ENCODE results near the gene RALGPS1. TPM values are rescaled to one million over a fixed set of nuclear protein-coding genes. Genes with fewer than 3 reads are reported as not detected.

Gene RALGPS1
- total RNA-seq, 1 donor from 2014 or later: 30.7 TPM

- Histone ChIP-seq H3K4me1 (no peaks in the 10 kb centered on the region), H3K27me3 (no peaks in the 10 kb centered on the region), H3K9ac (no peak overlapping the region), H4K20me1 (ENCODE audit: low read depth) (no peaks in the 10 kb centered on the region), H3K36me3 (no peaks in the 10 kb centered on the region), H3K79me2 (ENCODE audit: low read depth) (no peaks in the 10 kb centered on the region), H2AFZ (replicated peaks) (no peak overlapping the region), H3K9me3 (ENCODE audit: low read depth) (no peaks in the 10 kb centered on the region), H3K27ac (no peak overlapping the region), H3K4me2 (no peak overlapping the region), H3K4me3 (no peak overlapping the region), H3F3A (ENCODE audit: low read depth) (no peaks in the 10 kb centered on the region)
- no peak for DNase-seq (ENCODE audit: low spot score)
- Mint-ChIP-seq H3K4me3 (no peak overlapping the region), H3K36me3 (no peaks in the 10 kb centered on the region), H3K9me3 (no peaks in the 10 kb centered on the region), H3K27ac (no peak overlapping the region), H3K4me1 (no peaks in the 10 kb centered on the region), H3K27me3 (ENCODE audit: insufficient read depth, low read depth) (no peaks in the 10 kb centered on the region)
- no peak for TF ChIP-seq EZH2phosphoT487 (IDR thresholded peaks at IDR 0.05)
- no peak for TF ChIP-seq EZH2 (IDR thresholded peaks at IDR 0.05)
- no peak for TF ChIP-seq CTCF (IDR thresholded peaks at IDR 0.05)
These were observed 130.6 kb downstream of the RALGPS1 start for GRCh38 chr9:127045148-127045547.

GRCh38 chr9:127047971-127048370 lies 133.4 kb downstream of the RALGPS1 start:
- Histone ChIP-seq H4K20me1 (ENCODE audit: low read depth) (no peaks in the 10 kb centered on the region), H2AFZ (replicated peaks) (no peak overlapping the region), H3K27me3 (no peaks in the 10 kb centered on the region), H3K4me1 (no peaks in the 10 kb centered on the region), H3K4me2 (no peak overlapping the region), H3K27ac (no peak overlapping the region), H3K9me3 (ENCODE audit: low read depth) (no peaks in the 10 kb centered on the region), H3F3A (ENCODE audit: low read depth) (no peaks in the 10 kb centered on the region), H3K79me2 (ENCODE audit: low read depth) (no peaks in the 10 kb centered on the region), H3K4me3 (no peak overlapping the region), H3K9ac (no peak overlapping the region), H3K36me3 (no peaks in the 10 kb centered on the region)
- Mint-ChIP-seq H3K36me3 (no peaks in the 10 kb centered on the region), H3K9me3 (no peaks in the 10 kb centered on the region), H3K4me1 (no peaks in the 10 kb centered on the region), H3K4me3 (no peak overlapping the region), H3K27ac (no peak overlapping the region), H3K27me3 (ENCODE audit: insufficient read depth, low read depth) (no peaks in the 10 kb centered on the region)
- no peak for DNase-seq (ENCODE audit: low spot score)
- TF ChIP-seq EZH2phosphoT487 (IDR thresholded peaks at IDR 0.05): no peak
- no peak for TF ChIP-seq EZH2 (IDR thresholded peaks at IDR 0.05)
- TF ChIP-seq CTCF (IDR thresholded peaks at IDR 0.05): no peak

GRCh38 chr9:127049044-127049443 lies 134.5 kb downstream of the RALGPS1 start:
- Histone ChIP-seq H4K20me1 (ENCODE audit: low read depth) (no peaks in the 10 kb centered on the region), H3K9ac (no peak overlapping the region), H3K4me3 (no peak overlapping the region), H2AFZ (replicated peaks) (no peak overlapping the region), H3K9me3 (ENCODE audit: low read depth) (no peaks in the 10 kb centered on the region), H3K79me2 (ENCODE audit: low read depth) (no peaks in the 10 kb centered on the region), H3K27ac (no peak overlapping the region), H3K36me3 (no peaks in the 10 kb centered on the region), H3F3A (ENCODE audit: low read depth) (no peaks in the 10 kb centered on the region), H3K4me2 (no peak overlapping the region), H3K27me3 (no peaks in the 10 kb centered on the region), H3K4me1 (no peaks in the 10 kb centered on the region)
- no peak for TF ChIP-seq EZH2phosphoT487 (IDR thresholded peaks at IDR 0.05)
- TF ChIP-seq EZH2 (IDR thresholded peaks at IDR 0.05): no peak
- TF ChIP-seq CTCF (IDR thresholded peaks at IDR 0.05): no peak
- Mint-ChIP-seq H3K27ac (no peak overlapping the region), H3K4me1 (no peaks in the 10 kb centered on the region), H3K36me3 (no peaks in the 10 kb centered on the region), H3K27me3 (ENCODE audit: insufficient read depth, low read depth) (no peaks in the 10 kb centered on the region), H3K4me3 (no peak overlapping the region), H3K9me3 (no peaks in the 10 kb centered on the region)
- DNase-seq (ENCODE audit: low spot score): no peak
